ENCODE data around the gene CLTRN. TPM values are rescaled to one million over a fixed set of nuclear protein-coding genes. Genes with fewer than 3 reads are reported as not detected.

CLTRN gene
- polyA plus RNA-seq, 1 of the 3 experiments (the other 2 are of a cell fraction) = 0.16 TPM

DNA sequence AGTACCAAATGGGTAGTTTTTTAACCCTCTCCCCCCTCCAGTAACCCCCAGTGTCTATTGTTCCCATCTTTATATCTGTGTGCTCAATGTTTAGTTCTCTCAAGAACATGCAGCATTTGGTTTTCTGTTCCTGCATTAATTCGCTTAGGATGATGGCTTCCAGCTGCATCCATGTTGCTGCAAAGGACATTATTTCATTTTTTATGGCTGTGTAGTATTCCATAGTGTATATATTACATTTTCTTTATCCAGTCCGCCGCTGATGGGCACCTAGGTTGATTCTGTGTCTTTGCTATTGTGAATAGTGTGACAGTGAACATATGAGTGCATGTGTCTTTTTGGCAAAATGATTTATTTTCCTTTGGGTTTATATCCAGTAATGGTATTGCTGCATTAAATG, 31.9 kb upstream of the CLTRN start:
- DNase-seq = no peak
- Histone ChIP-seq H3K4me3 (ENCODE audit: low read depth in 2 of 2, low read length in 1 of 2) (no peak overlapping the region), H4K20me1 (ENCODE audit: insufficient read depth) (no peaks in the 10 kb centered on the region), H3K79me2 (ENCODE audit: insufficient read depth) (peaks cover 4% of the 10 kb centered on the region; the same call in 1 of the 2 replicates), H3K9me2 (no peaks in the 10 kb centered on the region), H3K4me2 (no peak overlapping the region), H3K27ac (ENCODE audit: low read depth in 2 of 2, low read length in 1 of 2) (no peak overlapping the region), H2AFZ (ENCODE audit: low read depth) (no peak overlapping the region), H3K9me3 (no peaks in the 10 kb centered on the region), H3K9ac (no peak overlapping the region), H3F3A (replicated peaks; ENCODE audit: insufficient read depth) (no peaks in the 10 kb centered on the region), H3K4me1 (ENCODE audit: control insufficient read depth in 1 of 2, insufficient read depth in 2 of 2, low read depth in 1 of 2, low read length in 1 of 2) (no peaks in the 10 kb centered on the region), H3K36me3 (replicated peaks in 1 of 2; ENCODE audit: control insufficient read depth in 1 of 2, insufficient read depth in 2 of 2, low read length in 1 of 2) (peaks cover 36 to 46% of the 10 kb centered on the region in 2 experiments), H3K27me3 (ENCODE audit: insufficient read depth) (no peaks in the 10 kb centered on the region)
- 98% methylated on average over 3 of the region's 3 CpGs for WGBS (ENCODE audit: low lambda C conversion rate)
- CTCF ChIA-PET = no interaction called here
- POLR2A ChIA-PET = no interaction called here
- TF ChIP-seq GABPA (IDR thresholded peaks at IDR 0.05; ENCODE audit: low read depth) (no peak), EZH2phosphoT487 (IDR thresholded peaks at IDR 0.05; ENCODE audit: borderline replicate concordance, low read depth) (no peak), NFIC (IDR thresholded peaks at IDR 0.05; ENCODE audit: borderline replicate concordance) (no peak), ELF1 (IDR thresholded peaks at IDR 0.05) (no peak), MXI1 (IDR thresholded peaks at IDR 0.05; ENCODE audit: low read depth, low read length) (no peak), NRF1 (IDR thresholded peaks at IDR 0.05; ENCODE audit: low read depth, low read length) (no peak), SMC3 (IDR thresholded peaks at IDR 0.05; ENCODE audit: low read depth, low read length) (no peak), GATA2 (CRISPR knock-in tag; IDR thresholded peaks at IDR 0.05) (no peak), YY1 (IDR thresholded peaks at IDR 0.05; ENCODE audit: low read depth) (no peak)
- TF ChIP-seq, protein P1, sequence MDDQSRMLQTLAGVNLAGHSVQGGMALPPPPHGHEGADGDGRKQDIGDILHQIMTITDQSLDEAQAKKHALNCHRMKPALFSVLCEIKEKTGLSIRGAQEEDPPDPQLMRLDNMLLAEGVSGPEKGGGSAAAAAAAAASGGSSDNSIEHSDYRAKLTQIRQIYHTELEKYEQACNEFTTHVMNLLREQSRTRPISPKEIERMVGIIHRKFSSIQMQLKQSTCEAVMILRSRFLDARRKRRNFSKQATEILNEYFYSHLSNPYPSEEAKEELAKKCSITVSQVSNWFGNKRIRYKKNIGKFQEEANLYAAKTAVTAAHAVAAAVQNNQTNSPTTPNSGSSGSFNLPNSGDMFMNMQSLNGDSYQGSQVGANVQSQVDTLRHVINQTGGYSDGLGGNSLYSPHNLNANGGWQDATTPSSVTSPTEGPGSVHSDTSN (IDR thresholded peaks at IDR 0.05) = no peak
- TF ChIP-seq, protein P2, sequence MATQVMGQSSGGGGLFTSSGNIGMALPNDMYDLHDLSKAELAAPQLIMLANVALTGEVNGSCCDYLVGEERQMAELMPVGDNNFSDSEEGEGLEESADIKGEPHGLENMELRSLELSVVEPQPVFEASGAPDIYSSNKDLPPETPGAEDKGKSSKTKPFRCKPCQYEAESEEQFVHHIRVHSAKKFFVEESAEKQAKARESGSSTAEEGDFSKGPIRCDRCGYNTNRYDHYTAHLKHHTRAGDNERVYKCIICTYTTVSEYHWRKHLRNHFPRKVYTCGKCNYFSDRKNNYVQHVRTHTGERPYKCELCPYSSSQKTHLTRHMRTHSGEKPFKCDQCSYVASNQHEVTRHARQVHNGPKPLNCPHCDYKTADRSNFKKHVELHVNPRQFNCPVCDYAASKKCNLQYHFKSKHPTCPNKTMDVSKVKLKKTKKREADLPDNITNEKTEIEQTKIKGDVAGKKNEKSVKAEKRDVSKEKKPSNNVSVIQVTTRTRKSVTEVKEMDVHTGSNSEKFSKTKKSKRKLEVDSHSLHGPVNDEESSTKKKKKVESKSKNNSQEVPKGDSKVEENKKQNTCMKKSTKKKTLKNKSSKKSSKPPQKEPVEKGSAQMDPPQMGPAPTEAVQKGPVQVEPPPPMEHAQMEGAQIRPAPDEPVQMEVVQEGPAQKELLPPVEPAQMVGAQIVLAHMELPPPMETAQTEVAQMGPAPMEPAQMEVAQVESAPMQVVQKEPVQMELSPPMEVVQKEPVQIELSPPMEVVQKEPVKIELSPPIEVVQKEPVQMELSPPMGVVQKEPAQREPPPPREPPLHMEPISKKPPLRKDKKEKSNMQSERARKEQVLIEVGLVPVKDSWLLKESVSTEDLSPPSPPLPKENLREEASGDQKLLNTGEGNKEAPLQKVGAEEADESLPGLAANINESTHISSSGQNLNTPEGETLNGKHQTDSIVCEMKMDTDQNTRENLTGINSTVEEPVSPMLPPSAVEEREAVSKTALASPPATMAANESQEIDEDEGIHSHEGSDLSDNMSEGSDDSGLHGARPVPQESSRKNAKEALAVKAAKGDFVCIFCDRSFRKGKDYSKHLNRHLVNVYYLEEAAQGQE (IDR thresholded peaks at IDR 0.05; ENCODE audit: low read depth, low read length) = no peak

DNA sequence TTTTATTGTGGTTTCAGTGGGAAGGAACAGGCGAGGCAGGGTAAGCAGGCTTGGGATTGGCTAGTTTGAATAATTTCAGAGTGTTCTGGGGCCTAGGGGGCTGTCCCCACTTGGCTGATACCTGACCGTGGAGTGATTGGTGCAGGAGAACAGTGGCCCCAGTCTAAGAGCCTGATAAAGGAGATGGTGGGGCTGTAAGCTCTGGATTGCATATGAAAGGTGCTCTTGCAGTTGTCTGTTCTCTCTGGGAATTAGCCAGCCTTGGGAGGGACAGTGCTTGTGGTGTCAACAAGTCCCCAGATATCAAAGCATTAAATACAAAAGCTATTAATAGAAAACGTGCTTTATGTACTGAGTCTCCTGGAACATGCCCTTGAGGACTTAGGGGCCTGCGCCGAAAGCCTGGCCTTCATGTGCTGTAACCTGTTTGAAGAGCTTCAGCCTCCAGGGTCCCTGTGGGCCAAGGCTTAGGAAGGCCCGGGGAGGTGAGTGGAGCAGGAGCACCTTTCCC, 30.4 kb upstream of the CLTRN start:
- Histone ChIP-seq H3F3A (replicated peaks; ENCODE audit: insufficient read depth) (no peaks in the 10 kb centered on the region), H3K79me2 (ENCODE audit: insufficient read depth) (peaks cover 13% of the 10 kb centered on the region; the same call in 1 of the 2 replicates), H3K27me3 (ENCODE audit: insufficient read depth) (no peaks in the 10 kb centered on the region), H3K9me2 (no peaks in the 10 kb centered on the region), H4K20me1 (ENCODE audit: insufficient read depth) (no peaks in the 10 kb centered on the region), H3K9ac (no peak overlapping the region), H3K36me3 (replicated peaks in 1 of 2; ENCODE audit: control insufficient read depth in 1 of 2, insufficient read depth in 2 of 2, low read length in 1 of 2) (peaks cover 43 to 50% of the 10 kb centered on the region in 2 experiments), H3K4me2 (no peak overlapping the region), H2AFZ (ENCODE audit: low read depth) (no peak overlapping the region), H3K9me3 (no peaks in the 10 kb centered on the region), H3K4me3 (ENCODE audit: low read depth in 2 of 2, low read length in 1 of 2) (no peak overlapping the region), H3K27ac (ENCODE audit: low read depth in 2 of 2, low read length in 1 of 2) (no peak overlapping the region), H3K4me1 (ENCODE audit: control insufficient read depth in 1 of 2, insufficient read depth in 2 of 2, low read depth in 1 of 2, low read length in 1 of 2) (no peaks in the 10 kb centered on the region)
- WGBS (ENCODE audit: low lambda C conversion rate) = 90% methylated on average over 6 of the region's 6 CpGs
- ChIA-PET POLR2A (no interaction called here), CTCF (interaction anchor here (0.7 kb wide), 1 partner anchor 12 kb away, joined by 3 read pairs; no protein-coding TSS in a partner anchor)
- no peak for DNase-seq
- no peak for TF ChIP-seq MEF2A (IDR thresholded peaks at IDR 0.05; ENCODE audit: borderline replicate concordance, low read depth)
- no peak for TF ChIP-seq ELF1 (IDR thresholded peaks at IDR 0.05)
- TF ChIP-seq, protein P1 (IDR thresholded peaks at IDR 0.05) = no peak
- TF ChIP-seq, protein P3, sequence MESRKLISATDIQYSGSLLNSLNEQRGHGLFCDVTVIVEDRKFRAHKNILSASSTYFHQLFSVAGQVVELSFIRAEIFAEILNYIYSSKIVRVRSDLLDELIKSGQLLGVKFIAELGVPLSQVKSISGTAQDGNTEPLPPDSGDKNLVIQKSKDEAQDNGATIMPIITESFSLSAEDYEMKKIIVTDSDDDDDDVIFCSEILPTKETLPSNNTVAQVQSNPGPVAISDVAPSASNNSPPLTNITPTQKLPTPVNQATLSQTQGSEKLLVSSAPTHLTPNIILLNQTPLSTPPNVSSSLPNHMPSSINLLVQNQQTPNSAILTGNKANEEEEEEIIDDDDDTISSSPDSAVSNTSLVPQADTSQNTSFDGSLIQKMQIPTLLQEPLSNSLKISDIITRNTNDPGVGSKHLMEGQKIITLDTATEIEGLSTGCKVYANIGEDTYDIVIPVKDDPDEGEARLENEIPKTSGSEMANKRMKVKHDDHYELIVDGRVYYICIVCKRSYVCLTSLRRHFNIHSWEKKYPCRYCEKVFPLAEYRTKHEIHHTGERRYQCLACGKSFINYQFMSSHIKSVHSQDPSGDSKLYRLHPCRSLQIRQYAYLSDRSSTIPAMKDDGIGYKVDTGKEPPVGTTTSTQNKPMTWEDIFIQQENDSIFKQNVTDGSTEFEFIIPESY (IDR thresholded peaks at IDR 0.05; ENCODE audit: borderline replicate concordance, low read depth) = no peak
- no peak for TF ChIP-seq RXRA (IDR thresholded peaks at IDR 0.05; ENCODE audit: borderline replicate concordance, low read depth)
- TF ChIP-seq TCF12 (IDR thresholded peaks at IDR 0.05) = no peak
- TF ChIP-seq, protein P4, sequence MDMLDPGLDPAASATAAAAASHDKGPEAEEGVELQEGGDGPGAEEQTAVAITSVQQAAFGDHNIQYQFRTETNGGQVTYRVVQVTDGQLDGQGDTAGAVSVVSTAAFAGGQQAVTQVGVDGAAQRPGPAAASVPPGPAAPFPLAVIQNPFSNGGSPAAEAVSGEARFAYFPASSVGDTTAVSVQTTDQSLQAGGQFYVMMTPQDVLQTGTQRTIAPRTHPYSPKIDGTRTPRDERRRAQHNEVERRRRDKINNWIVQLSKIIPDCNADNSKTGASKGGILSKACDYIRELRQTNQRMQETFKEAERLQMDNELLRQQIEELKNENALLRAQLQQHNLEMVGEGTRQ (IDR thresholded peaks at IDR 0.05; ENCODE audit: borderline replicate concordance, low read depth, low read length) = no peak
- no peak for TF ChIP-seq CHD2 (IDR thresholded peaks at IDR 0.05; ENCODE audit: low read length, partially characterized antibody)
- no peak for TF ChIP-seq RCOR1 (IDR thresholded peaks at IDR 0.05; ENCODE audit: low read length)
- no peak for TF ChIP-seq NRF1 (IDR thresholded peaks at IDR 0.05; ENCODE audit: low read depth, low read length)
- TF ChIP-seq EP300 (IDR thresholded peaks at IDR 0.05; ENCODE audit: borderline replicate concordance in 1 of 2, low read depth in 1 of 2, low read length in 1 of 2) = no peak
- no peak for TF ChIP-seq GABPA (IDR thresholded peaks at IDR 0.05; ENCODE audit: low read depth)
